Fibroblast of skin of right biceps (primary cell): Measurements from ENCODE around the gene SEMG2.
A peak's percentile ranks its signal among the peaks of the same experiment; 100 is the strongest.

Experiments
- DNase-seq: peaks from one replicate; pipeline ENCODE4 v3.0.0-alpha.2; 2013

Gene SEMG2, protein sequence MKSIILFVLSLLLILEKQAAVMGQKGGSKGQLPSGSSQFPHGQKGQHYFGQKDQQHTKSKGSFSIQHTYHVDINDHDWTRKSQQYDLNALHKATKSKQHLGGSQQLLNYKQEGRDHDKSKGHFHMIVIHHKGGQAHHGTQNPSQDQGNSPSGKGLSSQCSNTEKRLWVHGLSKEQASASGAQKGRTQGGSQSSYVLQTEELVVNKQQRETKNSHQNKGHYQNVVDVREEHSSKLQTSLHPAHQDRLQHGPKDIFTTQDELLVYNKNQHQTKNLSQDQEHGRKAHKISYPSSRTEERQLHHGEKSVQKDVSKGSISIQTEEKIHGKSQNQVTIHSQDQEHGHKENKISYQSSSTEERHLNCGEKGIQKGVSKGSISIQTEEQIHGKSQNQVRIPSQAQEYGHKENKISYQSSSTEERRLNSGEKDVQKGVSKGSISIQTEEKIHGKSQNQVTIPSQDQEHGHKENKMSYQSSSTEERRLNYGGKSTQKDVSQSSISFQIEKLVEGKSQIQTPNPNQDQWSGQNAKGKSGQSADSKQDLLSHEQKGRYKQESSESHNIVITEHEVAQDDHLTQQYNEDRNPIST

GRCh38 chr20:45221076-45221475 lies at the start of gene SEMG2:
SEMG2 (plus strand) TSS chr20:45221373; CDS start chr20:45221390, 17 bp downstream.
- no peak for DNase-seq

DNA sequence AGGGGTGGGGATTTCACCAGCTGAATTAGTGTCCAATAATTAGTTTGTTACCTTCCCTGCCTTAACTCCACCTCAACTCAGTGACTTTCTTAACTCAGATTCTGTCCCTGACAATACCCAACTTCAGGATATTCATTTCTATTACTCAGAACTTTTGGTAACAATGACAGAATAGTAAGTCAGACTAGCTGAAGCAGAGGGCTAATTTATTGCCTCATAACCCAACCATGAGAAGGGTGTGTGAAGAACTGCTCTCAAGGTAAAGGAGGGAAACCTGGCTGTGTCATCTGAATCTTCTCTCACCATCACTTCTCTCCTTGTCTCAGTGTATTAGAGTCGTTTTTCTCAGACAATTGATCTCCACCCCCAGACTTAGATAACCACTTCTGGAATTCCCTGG lies 47.7 kb upstream of the SEMG2 start:
- no peak for DNase-seq

DNA sequence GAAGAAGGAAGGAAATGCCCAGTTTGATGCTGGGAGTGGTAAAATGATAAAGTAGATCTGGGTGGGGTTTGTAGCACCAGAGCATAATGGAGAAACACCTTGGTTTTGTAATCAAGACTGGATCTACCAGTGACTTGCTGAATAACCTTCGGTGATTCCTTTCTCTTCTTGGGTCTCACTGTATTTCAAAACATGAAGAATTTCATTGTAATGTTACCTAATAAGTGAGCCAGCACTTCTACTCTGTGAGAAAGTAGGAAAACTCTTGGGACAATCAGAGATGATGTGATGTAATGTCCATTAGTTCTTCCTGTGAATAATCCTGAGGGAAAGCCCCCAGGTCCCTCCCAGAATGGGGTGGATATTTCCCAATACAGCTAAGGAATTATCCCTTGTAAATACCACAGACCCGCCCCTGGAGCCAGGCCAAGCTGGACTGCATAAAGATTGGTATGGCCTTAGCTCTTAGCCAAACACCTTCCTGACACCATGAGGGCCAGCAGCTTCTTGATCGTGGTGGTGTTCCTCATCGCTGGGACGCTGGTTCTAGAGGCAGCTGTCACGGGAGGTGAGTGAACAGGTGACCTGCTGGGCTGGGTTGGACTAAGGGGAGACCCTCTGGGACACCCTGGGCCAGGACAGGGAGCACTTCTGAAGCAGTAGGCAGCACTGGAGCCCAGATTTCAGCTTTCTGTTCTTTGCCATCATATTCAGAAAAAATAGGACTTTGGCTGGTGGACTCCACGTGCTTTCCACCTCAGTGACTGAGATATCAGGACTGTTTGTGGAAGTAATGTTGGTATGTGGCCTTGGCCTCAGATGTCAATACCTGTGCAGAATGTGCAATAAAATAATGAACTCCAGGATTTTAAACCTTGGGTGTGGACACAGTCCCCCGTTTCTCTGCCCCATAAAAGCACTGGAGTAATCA lies 46.5 kb upstream of the SEMG2 start, which contains the start of gene PI3:
Gene PI3, plus strand, starts transcription at position 469 of the 931 bp plus-strand sequence. Its CDS starts 21 bp downstream, at position 490.
- peak; percentile 2 for DNase-seq

GRCh38 chr20:45176526-45177267 lies 44.5 kb upstream of the SEMG2 start:
- no peak for DNase-seq

GRCh38 chr20:45179166-45179565 lies 42.0 kb upstream of the SEMG2 start:
- DNase-seq: no peak

DNA sequence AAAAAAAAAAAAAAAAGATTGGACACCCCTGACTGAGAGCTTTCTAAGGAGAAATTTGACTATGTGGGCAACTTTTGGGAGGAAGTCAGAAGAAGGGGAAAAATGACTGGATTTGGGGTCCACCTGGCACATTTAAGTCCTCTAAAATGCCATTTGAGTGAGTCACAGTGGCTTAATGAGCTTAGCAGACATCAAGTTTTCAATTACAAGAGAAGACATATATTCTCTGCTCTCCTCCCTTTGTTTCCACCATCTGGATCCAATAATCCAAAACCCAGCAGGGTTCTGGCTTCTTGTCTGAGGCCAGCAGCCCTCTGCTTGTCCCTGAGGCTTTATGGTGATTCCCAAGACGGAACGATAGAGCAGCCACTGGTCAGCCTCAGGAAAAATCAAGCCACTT lies 39.5 kb upstream of the SEMG2 start:
- DNase-seq: peak; percentile 59

- no peak for DNase-seq
These were observed 38.1 kb upstream of the SEMG2 start for GRCh38 chr20:45183084-45183483.

DNA sequence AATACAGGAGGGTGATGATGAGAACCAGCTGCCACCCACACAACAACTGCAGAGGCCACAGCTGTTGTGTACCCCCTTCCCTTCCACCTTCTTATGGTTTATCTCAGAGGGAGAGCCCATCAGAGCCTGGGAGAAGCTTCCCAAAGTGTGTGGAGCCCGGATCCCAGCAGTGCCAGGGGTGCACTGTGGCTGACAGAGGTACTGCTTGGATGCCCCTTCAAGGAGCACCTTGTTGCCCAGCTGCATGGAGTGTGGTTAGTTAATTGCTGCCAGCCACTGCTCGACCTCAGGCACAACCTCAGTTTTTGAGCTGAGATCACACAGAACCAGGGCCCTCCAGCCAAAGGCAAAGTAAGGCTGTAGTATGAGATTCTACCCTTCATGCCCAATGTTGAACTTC lies 33.5 kb upstream of the SEMG2 start:
- DNase-seq: no peak

GRCh38 chr20:45189067-45189609 lies 32.0 kb upstream of the SEMG2 start:
- DNase-seq: no peak

GRCh38 chr20:45189861-45190260 lies 31.3 kb upstream of the SEMG2 start:
- no peak for DNase-seq

- DNase-seq: no peak
These were observed 29.2 kb upstream of the SEMG2 start for GRCh38 chr20:45191926-45192325.

DNA sequence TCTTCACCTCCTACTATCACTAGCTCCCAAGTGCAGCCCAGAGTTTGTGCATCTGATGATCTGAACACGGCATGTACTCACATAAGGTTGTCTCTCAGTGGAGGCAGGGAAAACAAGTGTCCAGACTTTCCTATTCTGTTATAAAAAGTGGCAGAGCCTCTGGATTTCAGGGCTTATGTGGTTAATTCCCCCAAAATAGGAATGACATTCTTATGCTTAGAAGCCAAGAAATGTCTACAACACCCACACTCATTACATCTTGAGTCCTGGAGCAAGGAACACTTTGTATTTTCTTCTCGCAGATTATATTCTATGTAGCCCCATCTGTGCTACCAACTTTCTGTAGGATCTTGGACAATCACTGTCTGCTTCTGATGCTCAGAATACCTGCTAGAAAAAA lies 27.8 kb upstream of the SEMG2 start:
- DNase-seq: no peak

DNA sequence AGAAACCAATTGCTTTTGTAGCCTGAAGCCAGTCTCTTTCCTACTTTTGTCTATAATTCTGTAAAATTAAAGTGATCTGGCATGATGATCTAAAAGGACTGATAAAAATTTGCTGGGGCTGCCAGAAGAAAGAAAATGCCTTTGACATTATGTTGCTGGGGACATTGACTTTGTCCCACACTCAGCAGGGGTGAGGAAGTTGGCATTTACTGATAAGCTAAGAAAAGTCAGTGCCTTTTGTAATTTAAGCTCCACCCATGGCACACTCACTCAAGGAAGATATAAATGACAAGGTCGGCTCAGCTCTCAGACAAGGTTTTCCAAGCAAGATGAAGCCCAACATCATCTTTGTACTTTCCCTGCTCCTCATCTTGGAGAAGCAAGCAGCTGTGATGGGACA lies 14.4 kb upstream of the SEMG2 start, which contains the start of gene SEMG1:
Gene SEMG1, plus strand, starts transcription at position 309 of the 400 bp plus-strand sequence. Its CDS starts 21 bp downstream, at position 330.
- DNase-seq: no peak

DNA sequence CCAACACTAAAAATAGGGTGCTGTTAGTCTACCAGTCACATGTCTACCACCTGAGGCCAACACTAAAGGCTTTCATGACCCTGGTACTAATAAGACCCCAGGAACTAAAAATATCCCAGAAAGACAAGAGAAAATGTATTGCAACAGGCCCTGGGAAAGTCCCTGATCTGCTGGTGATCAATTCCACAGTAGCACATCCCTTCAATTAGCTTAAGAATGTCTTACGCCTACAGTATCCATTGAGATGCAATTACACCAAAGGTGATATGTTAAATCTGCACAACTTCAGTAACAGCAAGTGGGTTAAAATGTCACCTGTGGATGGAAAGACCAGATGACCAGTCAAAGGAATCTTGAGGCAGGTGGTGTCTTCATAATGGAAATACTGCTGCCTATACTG lies 11.2 kb upstream of the SEMG2 start:
- no peak for DNase-seq

DNA sequence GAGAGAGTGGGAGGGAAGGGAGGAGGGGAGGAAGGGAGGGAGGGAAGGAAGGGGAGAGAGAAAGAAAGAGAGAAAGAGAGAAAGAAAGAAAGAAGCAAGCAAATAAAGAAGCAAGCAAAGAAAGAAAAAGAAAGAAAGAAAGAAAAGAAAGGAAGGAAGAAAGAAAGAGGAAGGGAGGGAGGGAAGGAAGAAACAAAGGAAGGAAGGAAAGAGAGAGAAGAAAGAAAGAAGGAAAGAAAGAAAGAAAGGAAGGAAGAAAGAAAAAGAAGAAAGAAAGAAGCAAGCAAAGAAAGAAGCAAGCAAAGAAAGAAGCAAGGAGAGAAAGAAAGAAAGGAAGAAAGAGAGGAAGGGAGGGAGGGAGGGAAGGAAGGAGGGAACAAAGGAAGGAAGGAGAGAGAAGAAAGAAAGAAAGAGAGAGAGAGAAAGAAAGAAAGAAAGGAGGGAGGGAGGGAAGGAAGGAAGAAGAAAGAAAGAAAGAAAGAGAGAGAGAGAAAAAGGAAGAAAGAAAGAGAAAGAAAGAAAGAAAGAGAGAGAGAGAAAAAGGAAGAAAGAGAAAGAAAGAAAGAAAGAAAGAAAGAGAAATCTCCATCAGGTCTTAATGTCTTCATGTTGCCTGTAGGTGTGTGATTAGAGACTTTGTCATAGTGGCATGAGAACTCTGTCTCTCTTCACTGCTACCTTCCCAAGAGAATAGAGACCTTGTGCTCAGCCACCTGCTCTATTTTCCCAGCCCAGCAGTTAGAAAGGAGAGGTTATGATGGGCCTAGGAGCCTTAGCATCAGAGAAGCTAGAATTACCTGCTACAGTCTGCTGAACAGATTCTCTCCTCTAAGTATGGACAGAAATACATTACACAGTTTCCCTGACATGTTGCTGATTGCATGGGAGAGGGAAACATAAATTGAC lies 9.4 kb upstream of the SEMG2 start:
- DNase-seq: no peak

DNA sequence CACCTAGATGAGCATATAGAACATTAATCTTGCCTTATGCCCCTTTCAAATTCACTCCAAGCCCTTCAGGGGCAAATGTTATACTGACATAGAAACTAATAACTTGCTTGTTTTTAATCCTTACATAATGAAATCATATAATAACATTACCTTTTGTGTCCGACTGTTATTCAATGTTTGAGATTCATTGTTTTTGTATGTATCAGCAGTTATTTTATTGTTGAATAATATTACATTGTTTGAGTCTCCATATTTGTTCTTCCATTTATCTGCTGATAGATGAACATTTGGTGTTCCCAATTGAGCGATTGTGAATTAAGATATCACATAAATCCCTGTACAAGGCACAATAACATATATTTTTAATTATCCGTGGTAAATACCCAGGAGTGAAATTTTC lies 8.3 kb upstream of the SEMG2 start:
- DNase-seq: no peak

DNA sequence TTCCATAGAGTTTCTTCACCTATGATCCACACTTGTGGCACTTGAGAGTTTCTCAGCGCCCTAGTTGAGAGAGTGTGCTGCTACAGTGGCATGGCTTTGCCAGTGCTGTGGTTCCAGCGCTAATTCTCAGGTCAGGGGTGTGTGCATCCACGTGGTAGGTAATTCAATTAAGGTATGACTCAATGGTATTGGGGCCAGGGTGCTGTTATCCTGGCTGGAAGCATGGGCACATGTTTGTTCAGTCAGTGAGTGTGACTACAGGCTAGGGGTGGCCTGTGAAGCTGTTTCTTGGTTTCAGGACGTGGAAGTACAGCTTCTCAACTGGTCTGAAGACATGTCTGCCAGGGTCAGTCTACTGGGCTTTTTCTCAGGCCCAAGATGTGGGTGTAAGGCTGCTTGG lies 3.0 kb upstream of the SEMG2 start:
- no peak for DNase-seq

- DNase-seq: no peak
These were observed 2.5 kb upstream of the SEMG2 start for GRCh38 chr20:45218636-45219035.

- DNase-seq: no peak
These were observed 2.0 kb downstream of the SEMG2 start for GRCh38 chr20:45223136-45223535.

- no peak for DNase-seq
These were observed 5.1 kb downstream of the SEMG2 start for GRCh38 chr20:45226287-45226686.
